ENCODE data around the gene UBE2D2. TPM values are rescaled to one million over a fixed set of nuclear protein-coding genes. Genes with fewer than 3 reads are reported as not detected.

The UBE2D2 gene
- total RNA-seq = 90.8 and 101 TPM in 2 replicates

DNA sequence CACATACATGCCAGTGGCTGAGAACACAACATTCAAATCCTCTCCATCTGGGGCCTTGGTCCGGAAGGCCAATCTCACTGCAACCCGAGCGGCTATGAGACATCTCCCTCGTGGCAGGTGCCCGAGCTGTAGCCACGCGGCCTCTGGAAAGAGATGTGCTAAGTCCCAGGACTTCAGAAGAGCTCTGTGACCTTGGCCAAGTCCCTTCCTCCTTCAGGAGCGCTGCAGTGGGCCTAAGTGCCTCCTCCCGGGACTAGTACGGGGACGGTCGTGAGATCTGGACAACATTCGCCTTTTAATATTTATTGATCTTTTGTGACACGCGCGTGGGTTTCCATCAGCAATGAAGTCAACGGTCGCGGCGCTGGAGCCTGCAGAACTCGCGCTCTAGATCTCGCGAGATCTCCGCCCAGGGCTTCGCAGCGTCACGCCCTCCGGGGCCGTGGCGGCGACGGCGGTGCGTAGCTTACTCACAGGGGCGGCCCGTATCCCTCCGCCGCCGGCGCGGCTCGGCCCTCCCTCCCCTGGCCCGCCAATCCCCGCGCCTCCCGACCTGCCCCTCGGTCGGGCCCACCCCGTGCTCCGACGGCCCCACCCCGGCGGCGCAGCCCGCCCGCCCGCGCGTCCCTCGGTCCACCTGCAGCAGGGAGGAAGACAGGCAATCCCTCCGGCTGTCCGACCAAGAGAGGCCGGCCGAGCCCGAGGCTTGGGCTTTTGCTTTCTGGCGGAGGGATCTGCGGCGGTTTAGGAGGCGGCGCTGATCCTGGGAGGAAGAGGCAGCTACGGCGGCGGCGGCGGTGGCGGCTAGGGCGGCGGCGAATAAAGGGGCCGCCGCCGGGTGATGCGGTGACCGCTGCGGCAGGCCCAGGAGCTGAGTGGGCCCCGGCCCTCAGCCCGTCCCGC, at the start of gene UBE2D2:
UBE2D2 (plus strand) TSS at position 588 of the 903 bp plus-strand sequence. CDS start 453 bp downstream, outside the sequence.

DNA sequence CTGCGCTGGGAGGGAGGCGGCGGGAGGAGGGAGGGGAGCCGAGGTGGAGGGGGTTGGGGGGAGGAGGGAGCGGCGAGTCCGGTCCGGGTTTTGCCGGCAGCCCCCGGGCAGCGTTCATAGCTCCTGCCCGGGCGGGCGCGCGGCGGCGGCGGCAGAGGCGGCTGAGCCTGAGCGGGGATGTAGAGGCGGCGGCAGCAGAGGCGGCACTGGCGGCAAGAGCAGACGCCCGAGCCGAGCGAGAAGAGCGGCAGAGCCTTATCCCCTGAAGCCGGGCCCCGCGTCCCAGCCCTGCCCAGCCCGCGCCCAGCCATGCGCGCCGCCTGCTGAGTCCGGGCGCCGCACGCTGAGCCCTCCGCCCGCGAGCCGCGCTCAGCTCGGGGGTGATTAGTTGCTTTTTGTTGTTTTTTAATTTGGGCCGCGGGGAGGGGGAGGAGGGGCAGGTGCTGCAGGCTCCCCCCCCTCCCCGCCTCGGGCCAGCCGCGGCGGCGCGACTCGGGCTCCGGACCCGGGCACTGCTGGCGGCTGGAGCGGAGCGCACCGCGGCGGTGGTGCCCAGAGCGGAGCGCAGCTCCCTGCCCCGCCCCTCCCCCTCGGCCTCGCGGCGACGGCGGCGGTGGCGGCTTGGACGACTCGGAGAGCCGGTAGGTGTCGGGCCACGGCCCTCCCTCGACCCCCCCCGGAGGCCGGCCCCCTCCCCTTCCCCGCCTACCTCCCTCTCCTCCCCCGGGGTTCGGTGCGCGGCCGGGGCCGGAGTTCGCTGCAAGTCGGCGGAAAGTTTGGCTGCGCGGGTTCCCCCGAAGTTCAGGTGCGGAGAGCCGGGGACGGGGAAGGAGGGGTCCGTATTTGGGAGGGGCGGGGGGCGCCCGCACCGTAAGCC, 87.3 kb downstream of the UBE2D2 start, which contains the start of gene CXXC5:
CXXC5 (plus strand) TSS at position 145 of the 877 bp plus-strand sequence. CDS start 32,175 bp downstream, outside the sequence.

Other genes with a start within 250 kb of the UBE2D2 start
- gene PAIP2, start 219.5 kb upstream of the UBE2D2 start, total RNA-seq = 48.4 and 72.7 TPM in 2 replicates
- gene SLC23A1, start 178.0 kb upstream of the UBE2D2 start, total RNA-seq = not detected in 2 replicates
- 0.29 TPM in 1 of 2 replicates, not detected in the other for gene MZB1, start 171.4 kb upstream of the UBE2D2 start, total RNA-seq
- gene PROB1, start 166.2 kb upstream of the UBE2D2 start, total RNA-seq = 2.3 and 2.8 TPM in 2 replicates
- 0.29 and 4.3 TPM in 2 replicates for gene SPATA24, start 157.2 kb upstream of the UBE2D2 start, total RNA-seq
- gene DNAJC18, start 121.8 kb upstream of the UBE2D2 start, total RNA-seq = 3.5 and 11.7 TPM in 2 replicates
- not detected in 2 replicates for gene ECSCR, start 98.6 kb upstream of the UBE2D2 start, total RNA-seq
- not detected in 2 replicates for gene SMIM33, start 90.3 kb upstream of the UBE2D2 start, total RNA-seq
- gene STING1, start 78.6 kb upstream of the UBE2D2 start, total RNA-seq = 43.0 and 48.2 TPM in 2 replicates
- 15.6 and 23.2 TPM in 2 replicates for gene CXXC5, start 87.0 kb downstream of the UBE2D2 start, total RNA-seq
- not detected in 2 replicates for gene PSD2, start 234.5 kb downstream of the UBE2D2 start, total RNA-seq

Measured in myometrial cell (primary cell).